MV-4-11 (cell line): ENCODE data around the gene POM121.
"Not testable (repeated sequence)": the region's sequence is repeated elsewhere in the genome, so short reads cannot be mapped to it uniquely, and the experiment has no call there.

ENCODE experiments used
- DNase-seq: peaks from one replicate; lab custom pipeline; 2025; lab: John Stamatoyannopoulos, UW

The POM121 gene

DNA sequence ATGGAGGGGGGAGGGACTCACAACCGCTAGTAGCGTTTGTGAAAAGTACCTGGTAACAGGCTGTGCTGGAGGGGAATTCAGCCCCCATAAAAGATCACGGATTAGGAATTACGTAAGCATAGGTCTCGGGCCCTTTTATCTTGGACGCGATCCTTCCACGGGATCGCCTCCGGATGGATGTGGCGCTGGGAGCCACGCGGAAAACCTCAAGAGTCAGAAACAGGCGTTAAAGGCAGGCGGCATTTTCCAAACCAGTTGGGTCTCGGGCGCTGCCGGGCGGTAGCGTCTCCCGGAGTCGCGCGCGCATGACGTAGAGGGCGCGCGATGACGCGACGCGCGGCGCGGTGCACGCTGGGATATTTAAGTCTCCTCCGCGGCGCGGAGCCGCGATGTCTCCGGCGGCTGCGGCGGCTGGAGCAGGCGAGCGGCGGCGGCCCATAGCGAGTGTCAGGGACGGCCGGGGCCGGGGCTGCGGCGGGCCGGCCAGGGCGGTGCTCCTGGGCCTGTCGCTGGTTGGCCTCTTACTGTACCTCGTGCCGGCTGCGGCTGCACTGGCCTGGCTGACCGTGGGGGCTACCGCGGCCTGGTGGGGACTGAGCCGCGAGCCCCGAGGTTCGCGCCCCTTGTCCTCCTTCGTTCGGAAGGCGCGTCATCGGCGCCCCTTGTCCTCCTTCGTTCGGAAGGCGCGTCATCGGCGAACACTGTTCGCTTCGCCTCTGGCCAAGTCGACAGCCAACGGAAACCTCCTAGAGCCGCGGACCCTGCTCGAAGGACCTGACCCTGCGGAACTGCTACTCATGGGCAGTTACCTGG lies at the start of gene POM121:
POM121 (plus strand) TSS at position 363 of the 813 bp plus-strand sequence; CDS start at position 390, 27 bp downstream.
- DNase-seq = peak; percentile 78

DNA sequence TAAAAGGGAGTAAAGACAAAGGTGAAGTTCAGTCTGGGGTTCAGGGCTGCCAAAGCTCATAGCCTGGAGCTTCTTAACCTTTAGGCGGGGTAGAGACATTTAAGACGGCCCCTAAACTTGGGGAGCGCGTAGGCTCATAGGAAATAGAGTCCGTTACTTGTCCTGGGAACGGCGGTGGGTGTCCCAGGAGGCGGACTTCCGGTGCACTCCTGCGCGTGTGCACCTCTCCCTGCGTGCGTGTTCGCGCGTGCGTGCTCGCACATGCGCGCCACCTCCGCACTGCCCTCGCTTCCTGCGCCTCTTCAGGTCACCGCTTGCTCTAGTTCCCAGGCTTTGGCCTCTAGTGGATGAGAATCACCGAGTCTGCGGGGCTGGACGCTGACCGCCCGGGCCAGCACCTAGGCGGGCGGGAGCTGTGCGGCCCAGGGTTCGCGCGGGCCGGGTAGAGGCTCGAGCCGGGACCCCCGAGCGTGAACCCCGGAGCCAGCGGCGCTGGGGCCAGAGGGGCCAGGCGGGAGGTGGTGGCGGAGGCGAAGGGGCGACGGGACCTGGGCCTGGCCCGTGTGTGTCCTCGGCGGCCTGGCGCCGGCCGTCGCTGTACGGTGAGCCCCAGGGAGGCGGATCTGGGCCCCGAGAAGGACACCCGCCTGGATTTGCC lies 45.7 kb upstream of the POM121 start:
- DNase-seq = peak; percentile 96

DNA sequence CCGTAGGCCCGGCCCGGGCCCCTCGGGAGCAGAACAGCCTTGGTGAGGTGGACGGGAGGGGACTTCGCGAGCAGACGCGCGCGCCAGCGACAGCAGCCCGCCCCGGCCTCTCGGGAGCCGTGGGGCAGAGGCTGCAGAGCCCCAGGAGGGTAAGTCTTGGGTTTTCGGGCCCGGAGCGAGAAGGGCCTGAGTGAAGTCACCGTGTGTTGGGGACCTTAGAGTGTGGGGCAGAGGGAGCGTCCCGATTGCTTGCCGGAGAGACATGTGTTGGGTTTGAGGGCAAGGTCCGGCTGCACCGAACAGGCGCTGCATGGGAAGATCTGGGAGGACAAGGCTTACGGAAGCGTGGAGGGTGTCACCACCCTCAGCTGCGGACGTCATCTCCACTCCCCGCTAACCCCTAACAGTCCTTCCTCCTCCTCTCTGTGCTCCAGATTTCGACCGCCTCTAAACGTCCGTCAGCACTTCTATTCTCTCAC lies 45.1 kb upstream of the POM121 start:
- DNase-seq = peak; percentile 65

DNA sequence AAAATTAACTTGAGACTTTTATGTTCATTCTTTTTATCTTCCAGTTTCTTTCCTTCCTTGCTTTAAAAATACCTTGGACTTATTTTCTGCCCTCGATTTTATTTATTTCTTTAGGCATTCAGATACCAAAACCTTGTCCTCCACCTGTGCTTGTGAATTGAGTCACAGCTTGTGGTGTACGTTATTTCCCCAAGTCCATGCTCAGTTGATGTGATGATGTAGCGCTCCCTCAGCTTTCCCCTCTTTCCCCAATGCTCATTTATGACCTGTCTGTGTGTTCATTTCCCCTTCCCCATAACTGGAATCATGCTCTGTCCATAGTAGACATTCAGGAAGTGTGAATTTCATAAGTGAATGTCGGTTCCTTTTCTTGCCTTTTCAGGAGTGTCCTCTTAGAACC lies 33.1 kb upstream of the POM121 start:
- not testable (repeated sequence) for DNase-seq

DNA sequence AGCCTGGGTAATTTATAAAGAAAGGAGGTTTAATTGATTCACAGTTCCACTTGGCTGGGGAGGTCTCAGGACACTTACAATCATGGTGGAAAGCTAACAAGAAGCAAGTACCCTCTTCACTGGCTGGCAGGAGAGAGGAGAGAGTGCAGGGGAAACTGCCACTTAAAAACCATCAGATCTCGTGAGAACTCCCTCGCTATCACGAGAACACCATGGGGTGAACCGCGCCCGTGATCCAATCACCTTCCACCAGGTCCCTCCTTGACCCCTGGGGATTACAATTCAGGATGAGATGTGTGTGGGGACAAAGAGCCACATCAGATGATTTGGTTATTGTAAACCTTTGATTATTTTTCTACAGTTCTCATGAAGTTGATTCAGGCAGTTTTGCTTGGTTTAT lies 20.2 kb upstream of the POM121 start:
- DNase-seq = not testable (repeated sequence)

DNA sequence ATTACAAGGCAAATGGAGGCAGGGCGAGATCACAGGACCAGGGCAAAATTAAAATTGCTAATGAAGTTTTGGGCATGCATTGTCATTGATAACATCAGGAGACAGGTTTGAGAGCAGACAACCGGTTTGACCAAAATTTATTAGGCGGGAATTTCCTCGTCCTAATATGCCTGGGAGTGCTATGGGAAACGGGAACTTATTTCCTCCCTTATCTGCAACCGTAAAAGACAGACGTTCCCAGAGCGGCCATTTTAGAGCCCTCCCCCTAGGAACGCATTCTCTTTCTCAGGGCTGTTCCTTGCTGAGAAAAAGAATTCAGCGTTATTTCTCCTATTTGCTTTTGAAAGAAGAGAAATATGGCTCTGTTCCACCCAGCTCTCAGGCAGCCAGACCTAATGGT lies 16.5 kb upstream of the POM121 start:
- not testable (repeated sequence) for DNase-seq

DNA sequence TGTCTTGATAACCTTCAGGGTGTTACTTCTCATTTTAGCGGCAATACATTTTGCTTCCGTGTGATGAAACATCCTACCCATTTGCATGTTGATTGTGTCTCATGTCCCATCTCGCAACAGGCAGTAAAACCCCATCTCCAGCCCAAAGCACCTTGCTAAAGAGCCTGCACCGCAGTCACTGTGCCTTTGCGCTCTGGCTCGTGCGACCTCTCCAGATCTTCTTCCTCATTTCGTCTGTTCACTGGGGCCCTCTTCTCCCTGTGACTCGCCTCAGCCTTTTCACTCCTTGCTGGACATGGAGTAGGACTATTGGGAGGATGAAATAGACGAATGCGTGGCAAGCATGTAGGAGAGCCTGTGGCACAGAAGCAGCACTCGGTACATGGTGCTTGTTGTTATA lies 13.5 kb upstream of the POM121 start:
- DNase-seq = not testable (repeated sequence)

DNA sequence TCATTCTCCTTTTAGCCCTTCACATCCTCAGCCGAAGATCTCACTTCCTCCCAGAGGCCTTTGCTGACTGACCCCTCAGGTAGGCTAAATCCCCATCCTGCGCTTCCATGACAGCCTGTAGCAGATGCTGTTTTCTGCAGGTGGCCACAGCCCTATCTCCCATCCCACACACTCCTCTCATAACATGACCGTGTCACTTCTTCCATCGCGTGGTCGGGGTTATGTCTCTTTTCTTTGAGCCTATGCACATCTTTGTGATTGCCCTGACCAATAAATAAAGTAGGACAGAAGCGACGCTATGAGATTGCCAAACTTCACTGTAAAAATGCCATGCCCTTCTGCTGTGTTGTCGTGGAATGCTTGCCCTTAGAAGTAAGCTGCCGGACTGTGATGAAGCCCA lies 11.1 kb upstream of the POM121 start:
- DNase-seq = peak; percentile 4

DNA sequence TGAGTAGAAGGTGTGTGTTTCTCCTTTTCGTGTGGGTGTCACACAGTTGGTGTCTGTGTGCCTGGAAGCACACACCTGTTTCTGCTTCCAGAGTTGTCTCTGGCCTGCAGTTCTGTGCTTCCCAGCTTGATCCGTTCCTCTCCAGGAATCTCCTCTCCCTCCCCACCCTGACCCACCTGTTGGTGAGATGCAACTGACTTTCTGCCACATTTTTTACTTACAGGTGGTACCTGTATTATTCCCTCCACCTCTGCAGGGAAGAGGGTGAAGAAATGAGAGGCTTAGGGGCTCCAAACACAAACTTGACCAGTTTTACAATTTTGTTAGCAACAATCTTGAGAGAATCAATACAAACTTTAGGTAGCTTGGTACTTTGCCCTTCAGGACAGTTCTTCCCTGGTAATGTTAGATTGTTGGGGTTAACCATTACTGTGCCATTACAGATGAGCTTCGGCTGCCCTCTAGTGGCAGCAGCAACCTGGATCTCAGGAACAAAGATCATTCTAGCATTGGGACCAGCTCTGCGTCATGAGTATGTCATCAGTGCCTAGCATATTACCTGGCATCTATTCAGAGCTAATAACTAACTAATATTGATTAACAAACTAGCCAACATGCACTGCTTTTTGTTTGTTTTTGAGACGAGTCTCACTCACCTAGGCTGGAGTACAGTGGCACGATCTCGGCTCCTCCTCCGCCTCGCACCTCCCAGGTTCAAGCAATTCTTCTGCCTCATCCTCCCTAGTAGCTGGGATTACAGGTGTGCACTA lies 10.0 kb upstream of the POM121 start:
- DNase-seq = peak; percentile 49

DNA sequence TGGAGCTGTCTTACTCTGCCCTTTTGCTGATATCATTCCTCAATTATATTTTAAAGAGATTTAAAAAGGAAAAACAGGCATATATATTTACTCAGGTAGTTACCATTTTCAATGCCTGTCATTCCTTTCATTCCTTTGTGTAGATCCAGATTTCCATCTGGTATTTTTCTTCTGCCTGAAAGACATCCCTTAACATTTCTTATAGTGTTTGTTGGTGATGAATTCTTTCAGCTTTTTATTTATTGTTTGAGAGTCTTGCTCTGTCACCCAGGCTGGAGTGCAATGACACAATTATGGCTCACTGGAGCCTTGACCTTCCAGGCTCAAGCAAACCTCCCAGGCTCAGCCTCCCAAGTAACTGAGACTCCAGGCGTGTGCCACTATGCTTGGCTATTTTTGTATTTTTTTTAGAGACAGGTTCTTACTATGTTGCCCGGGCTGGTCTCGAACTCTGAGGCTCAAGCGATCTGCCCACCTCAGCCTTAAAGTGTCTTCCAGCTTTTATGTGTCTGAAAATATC lies 5.6 kb upstream of the POM121 start:
- DNase-seq = no peak

DNA sequence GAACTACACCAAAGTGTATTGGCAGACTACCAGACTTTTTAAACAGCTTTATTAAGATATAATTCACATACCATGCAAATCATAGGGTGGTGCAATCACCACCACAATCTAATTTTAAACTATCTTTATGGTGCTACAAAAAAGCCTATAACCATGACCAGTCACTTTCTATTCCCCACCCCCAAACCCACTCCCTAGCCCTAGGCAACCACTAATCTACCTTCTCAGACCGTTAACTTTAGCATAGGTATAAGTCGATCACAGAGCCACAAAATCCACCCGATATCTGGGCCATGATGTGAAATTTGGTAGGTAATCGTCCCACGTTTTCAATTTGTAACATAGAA lies 536 bp upstream of the POM121 start:
- peak; percentile 82 for DNase-seq

DNA sequence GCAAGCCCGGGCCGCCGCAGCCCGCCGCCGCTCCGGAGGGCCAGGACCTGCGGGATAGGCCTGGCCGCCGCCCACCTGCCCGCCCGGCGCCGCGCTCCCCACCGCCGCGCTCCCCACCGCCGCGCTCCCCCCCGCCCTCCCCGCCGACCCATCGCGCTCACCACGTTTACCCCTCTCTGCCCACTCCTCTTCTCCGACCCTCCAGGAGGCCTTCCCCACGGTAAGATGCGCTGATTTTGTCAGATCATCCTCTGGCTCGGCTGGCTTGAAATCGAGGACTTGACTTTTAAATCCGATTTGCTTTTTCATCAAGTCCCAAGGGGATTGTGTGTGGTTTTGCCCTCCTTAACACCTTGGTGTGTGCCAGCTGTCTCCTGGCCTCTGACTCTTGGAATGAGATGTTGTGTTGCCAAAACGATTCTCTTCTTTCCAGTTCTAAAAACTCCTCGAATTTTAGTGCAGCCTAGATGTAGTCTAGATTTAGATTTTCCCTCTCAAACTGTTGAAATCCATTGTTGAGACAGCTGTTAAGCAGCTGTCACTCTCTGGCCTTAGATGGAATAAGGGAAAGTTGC lies 738 bp downstream of the POM121 start:
- no peak for DNase-seq

DNA sequence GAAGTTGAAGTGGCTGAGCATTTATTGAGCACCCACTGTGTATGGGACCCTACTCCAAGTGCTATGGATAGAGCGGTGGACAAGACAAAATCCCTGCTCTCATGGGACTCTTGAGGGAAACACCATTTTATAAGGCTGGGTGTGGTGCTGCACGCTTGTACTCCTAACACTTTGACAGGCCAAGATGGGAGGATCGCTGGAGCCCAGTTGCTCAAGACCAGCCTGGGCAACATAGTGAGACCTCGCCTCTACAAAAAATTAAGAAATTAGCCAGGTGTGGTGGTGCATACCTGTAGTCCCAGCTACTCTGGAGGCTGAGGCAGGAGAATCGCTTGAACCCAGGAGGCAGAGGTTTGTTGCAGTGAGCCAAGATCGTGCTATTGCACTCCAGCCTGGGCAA lies 2.9 kb downstream of the POM121 start:
- DNase-seq = not testable (repeated sequence)

DNA sequence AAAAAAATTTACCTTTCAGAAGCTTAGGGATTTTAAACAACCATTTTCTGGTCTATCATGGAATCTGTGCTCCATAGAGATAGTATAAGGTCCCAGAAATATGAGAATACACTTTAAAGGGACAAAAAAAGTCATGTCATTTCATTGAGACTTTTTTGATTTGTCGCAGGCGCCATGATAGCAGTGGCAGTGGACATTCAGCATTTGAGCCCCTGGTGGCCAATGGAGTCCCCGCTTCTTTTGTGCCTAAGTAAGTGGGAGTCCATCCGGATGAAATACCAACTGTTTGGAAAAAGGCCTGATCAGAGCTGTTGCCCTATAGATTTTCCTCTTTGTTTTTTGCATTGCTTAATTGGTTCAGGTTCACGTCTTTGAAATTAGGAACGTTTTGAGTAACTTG lies 3.3 kb downstream of the POM121 start:
- not testable (repeated sequence) for DNase-seq

DNA sequence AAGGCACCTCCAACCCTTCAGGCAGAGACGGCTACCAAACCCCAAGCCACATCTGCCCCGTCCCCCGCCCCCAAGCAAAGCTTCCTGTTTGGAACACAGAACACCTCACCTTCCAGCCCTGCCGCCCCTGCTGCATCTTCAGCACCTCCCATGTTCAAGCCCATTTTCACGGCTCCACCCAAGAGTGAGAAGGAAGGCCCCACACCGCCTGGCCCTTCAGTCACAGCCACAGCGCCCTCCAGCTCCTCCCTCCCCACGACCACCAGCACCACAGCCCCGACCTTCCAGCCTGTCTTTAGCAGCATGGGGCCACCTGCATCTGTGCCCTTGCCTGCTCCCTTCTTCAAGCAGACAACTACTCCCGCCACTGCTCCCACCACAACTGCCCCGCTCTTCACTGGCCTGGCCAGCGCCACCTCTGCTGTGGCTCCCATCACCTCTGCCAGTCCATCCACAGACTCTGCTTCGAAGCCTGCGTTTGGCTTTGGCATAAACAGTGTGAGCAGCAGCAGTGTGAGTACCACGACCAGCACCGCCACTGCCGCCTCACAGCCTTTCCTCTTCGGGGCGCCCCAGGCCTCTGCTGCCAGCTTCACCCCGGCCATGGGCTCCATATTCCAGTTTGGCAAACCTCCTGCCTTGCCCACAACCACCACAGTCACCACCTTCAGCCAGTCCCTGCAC lies 17.3 kb downstream of the POM121 start:
- not testable (repeated sequence) for DNase-seq

DNA sequence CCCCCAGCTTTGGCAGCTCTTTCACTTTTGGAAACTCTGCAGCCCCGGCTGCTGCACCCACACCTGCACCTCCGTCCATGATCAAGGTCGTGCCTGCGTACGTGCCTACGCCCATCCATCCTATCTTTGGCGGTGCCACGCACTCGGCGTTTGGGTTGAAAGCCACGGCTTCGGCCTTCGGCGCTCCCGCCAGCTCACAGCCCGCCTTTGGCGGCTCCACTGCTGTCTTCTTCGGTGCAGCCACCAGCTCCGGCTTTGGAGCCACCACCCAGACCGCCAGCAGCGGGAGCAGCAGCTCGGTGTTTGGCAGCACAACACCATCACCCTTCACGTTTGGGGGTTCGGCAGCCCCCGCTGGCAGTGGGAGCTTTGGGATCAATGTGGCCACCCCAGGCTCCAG lies 18.1 kb downstream of the POM121 start:
- DNase-seq = not testable (repeated sequence)

DNA sequence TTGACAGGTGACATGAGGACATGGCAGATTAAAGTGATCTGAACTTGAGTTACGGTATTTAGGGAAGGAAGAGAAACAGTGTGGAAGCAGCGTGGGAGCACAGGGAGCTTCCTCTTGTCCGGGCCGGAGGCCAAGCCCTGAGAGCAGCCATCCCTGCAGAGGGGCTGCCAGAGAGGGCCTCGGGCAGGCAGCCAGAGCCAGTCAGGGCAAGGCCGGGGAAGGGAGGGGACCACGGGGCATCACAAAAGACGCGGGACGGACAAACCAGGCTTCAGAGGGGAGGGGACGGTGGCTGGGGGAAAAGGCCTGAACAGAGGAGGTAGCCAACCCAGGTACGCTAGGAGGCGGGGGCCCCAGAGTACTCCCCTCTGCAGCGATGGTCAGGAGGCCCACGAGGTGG lies 20.0 kb downstream of the POM121 start:
- DNase-seq = not testable (repeated sequence)

DNA sequence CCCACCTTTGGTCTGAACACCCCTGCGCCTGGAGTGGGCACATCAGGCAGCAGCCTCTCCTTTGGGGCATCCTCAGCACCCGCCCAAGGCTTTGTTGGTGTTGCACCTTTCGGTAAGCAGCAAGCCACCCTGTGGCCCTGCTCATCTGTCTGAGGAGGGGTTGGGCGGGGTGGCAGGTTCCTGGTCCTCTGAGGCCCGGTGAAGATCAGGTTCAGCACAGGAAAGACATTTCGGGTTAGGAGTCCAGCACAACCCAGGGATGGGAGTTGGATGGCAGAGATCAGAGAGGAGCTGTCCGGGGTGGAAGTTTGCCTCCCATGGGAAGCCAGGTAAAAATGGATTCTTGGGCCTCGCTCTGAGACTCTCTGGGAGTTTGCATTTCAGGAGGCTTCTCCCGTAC lies 20.7 kb downstream of the POM121 start:
- DNase-seq = not testable (repeated sequence)

DNA sequence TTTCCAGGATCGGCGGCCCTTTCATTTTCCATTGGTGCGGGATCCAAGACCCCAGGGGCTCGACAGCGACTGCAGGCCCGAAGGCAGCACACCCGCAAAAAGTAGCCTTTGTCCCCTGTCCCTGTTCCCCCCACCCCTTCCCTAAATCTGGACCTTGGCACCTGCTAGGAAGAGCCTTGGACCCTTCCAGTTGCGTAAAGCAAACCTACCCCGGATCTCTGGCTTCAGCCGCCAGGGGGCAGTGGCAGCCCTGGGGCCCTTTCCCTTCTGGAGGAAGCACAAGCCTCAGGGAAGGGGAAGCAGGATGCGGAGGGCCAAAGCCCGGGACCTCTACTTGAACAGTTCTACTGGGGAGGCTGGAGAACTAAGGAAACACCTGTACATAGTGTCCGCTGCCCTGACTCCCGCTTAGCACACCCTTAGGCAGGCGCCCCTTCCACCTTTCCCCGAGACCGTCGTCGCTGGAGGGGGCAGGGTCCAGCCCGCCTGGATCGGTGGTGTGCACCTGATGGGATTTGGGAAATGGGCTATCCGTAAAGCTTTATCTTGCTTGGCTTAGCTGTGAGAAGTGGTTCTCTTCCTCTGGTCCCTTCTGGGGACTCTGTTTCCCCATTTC lies 21.3 kb downstream of the POM121 start:
- not testable (repeated sequence) for DNase-seq

DNA sequence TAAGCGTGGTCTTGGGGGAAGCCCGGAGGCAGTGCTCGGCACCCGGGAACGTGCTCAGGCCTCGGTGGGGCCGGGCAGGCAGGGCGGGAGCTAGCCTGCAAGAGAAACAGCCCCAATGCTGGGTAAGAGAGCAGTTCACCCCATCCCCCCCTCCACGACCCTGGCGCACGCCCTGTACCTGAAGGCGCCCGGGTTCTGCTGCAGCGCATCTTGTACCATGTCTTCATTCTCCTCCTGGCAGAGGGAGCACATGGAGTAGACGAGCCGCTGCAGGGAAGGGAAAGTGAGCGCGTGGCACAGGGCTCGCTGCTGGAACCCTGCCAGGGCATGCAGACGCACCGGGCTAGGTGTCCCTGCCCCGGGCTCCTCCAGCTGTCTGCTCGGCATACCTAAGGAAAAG lies 23.8 kb downstream of the POM121 start:
- not testable (repeated sequence) for DNase-seq

DNA sequence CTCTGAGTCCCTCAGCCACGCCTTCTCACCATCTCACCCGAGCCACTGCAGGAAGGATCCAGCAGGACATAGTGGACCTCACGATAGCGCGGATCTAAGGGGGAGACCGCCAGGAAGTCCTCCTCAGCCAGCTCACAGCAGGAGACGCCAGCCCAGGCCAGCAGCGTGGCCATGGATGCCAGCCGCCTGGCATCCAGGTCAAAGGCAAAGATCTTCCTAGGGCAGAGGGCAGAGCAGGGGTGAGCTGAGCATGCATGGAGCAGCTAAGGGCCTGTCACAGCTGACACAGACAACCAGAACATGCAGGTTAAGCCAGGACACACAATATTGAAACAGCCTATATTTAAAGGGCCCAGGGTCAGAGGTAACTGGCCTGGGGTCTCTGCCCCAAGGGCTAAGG lies 24.4 kb downstream of the POM121 start:
- not testable (repeated sequence) for DNase-seq
